HUDEP-2 (cell line): ENCODE data around the gene DMC1.
"Not testable (repeated sequence)": the region's sequence is repeated elsewhere in the genome, so short reads cannot be mapped to it uniquely, and the experiment has no call there.

ENCODE experiments used
- DNase-seq, 76 experiments: peaks; one replicate each; lab custom pipeline; 2025; ENCODE audit not compliant: unreplicated experiment in 76 of 76; lab: John Stamatoyannopoulos, UW

The DMC1 gene

DNA sequence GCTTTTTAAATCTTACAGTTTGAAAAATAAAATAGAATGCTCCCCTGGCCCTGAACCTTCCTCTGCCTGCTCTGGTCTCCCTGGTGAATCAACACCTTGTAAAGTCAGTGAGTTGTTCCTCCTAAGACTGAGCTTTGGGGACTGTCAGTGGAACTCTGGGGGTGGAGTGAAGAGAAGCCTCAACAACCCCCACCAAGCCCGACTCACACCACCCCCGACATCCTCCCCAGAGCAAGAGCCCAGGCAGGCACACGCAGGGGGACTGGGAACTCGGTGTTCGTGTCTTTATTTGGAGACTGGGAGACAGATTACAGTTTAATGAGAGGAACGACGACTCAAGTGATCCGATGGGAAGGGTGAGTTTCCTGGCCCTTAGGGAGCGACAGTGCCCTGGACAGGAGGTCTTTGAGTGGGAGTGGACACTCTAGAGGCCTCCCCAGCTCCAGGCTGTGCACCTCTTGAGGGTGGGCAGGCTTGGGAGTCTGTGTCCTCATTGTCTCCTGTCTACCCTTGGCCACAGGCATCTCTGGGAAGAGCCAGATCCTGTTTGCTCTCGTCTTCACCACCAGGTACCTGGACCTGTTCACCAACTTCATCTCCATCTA, 95.9 kb downstream of the DMC1 start:
- no peak for DNase-seq

- DNase-seq = no peak
Measured at GRCh38 chr22:38471237-38471636, 98.7 kb downstream of the DMC1 start.

- not testable (repeated sequence) for DNase-seq
Measured at GRCh38 chr22:38470179-38470578, 99.8 kb downstream of the DMC1 start.

DNA sequence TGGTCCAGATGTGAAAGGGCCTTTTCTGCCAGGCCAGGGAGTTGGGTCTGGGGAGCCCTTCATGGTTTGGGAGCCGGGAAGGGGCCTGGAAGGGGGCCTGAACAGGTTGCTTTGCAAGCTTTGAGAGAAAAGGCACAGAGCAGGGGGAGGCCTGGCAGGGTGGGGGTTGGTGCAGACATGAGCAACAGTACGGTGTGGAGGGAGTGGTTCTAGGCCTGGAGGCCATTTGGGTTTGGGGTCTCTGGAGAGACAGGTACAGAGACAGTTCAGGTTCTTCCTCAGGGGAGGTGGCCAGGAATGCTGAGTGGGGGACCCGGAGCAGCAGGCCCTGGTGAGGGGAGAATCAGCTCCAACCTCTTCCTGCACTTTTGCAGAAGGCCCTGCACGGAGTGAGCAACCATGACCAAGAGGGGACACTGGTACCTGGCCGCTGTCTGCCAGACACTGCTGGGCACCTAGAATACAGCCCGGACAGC, 100.6 kb downstream of the DMC1 start:
- DNase-seq = no peak
